ENCODE results near the gene NDUFB11.
"Not testable (repeated sequence)": the region's sequence is repeated elsewhere in the genome, so short reads cannot be mapped to it uniquely, and the experiment has no call there.

Gene NDUFB11

DNA sequence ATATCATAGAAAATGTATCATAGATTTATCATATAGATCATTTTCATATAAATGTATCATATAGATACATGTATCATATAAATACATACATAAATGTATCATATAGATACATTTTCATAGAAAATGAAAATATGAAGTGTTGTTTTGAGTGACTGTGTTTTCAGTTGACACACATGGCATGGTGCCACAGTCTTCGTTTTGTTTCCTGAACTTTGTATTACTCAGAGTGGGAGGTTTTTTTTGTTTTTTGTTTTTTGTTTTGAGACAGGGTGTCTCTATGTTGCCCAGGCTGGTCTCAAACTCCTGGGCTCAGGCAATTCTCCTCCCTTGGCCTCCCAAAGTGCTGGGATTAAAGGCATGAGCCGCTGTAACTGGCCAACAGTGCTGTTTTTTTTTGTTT is 4.4 kb upstream of the NDUFB11 start:
- DNase-seq, result no peak

DNA sequence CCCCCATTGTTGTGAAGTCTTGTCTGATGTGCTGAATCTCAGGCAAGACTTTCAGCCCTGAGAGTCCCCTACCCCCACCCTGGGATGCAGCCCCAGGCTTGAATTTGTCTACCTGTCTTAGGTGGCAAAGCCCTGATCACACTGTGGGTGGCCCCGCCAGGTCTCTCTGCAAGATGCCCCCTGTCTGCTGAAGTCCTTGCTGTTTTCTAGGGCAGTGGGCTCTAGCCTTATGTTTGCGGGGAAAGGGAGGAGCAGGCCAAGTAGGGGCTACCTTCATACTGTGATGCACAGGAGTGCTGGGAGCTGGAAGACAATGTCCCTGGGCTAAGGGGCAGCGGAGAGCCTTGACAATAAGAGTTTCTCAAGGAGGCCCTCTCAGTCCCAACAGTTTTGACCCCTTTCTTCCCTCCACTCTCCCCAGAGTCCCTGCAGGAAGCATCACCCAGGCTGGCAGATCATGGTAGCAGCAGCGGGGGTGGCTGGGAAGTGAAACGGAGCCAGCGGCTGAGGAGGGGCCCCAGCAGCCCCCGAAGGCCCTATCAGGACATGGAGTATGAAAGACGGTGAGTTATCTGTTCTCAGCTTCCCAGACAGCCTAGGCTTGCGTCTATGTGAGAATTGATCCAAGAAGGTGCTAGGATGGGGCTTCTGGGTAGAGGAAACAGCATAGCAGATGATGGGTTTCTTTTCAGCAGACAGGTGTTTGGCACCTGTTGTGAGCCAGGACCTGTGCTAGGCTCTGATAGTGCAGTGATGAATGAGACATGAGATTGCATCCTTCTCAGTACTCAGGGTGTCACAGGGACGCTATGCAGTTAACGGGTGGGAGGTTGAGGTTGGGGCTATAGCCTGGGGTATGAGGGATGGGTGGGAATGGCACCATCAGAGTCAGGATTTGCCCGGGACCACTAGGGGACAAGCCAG is 2.7 kb upstream of the NDUFB11 start:
- no peak for DNase-seq

DNA sequence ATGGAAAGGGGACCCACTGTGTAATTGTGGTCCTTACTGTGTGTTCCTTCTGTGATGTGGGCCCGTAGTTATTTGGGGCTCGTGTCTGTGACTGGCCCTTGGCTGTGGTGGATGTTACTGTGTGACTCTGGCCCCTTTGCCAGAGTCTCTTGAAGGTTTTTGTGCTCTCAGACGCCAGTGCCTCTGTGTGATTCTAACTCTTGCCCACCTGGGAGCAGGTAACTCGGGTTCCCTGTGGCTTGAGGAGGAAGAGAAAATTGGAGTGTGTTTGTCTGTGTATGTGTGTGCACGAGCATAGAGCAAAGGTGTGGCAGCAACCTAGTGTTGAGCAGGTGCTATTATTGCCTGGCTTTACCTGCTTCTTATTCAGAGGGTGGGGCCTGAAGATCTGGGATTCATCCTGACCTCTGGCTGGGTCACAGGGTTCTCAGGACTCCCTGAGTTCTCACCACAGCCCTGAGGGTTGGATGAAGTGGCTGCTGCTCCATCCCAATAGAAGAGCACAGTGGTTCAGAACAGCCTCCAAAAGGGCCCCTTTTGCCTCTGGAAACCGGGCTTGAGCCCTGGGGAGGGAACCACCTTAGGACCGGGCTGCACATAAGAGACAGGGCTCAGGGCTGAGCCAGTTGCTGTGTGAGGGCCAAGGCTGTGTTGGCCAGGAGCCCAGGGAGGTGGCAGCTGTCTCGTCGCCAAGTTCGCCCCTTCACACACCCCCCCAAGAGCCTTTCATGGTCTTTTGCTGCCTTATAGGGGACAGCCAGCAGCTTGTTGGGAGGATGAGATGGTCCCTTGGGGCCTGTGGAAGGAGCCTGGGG is 1.8 kb upstream of the NDUFB11 start:
- no peak for DNase-seq

DNA sequence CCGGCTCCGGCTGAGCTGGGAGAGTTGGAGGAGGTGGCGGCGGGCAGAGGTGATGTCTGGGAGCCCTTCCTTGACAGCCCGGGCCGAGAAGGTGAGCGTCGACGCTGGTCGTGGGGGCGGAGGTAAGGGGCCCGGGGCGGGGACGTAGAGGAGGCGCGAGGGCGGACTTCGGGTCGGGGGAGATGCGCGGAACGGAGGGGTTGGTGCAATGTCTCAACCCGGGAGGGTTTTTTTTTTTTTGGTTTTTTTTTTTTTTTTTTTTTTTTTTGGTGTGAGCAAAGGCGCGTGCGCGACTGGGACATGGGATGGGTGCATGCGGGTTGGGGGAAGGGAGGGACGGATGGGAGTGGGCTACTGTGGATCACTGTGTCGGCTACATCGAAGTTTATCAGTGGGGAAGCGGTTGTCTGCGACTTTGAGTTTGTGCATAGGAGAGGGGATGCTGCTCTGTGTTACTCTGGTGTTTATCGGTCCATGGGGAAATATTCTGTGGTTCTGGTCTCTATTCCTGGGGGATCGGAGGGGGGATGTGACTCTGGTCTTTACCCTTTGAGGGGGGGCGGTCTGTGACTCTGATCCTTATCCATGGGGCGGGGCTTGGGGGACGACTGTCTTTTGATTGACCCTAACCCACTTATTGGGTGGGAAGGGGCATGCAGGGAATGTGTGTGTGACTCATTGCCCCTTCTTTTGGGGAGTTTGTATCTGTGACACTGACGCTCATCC is 1.1 kb upstream of the NDUFB11 start:
- DNase-seq, result no peak

DNA sequence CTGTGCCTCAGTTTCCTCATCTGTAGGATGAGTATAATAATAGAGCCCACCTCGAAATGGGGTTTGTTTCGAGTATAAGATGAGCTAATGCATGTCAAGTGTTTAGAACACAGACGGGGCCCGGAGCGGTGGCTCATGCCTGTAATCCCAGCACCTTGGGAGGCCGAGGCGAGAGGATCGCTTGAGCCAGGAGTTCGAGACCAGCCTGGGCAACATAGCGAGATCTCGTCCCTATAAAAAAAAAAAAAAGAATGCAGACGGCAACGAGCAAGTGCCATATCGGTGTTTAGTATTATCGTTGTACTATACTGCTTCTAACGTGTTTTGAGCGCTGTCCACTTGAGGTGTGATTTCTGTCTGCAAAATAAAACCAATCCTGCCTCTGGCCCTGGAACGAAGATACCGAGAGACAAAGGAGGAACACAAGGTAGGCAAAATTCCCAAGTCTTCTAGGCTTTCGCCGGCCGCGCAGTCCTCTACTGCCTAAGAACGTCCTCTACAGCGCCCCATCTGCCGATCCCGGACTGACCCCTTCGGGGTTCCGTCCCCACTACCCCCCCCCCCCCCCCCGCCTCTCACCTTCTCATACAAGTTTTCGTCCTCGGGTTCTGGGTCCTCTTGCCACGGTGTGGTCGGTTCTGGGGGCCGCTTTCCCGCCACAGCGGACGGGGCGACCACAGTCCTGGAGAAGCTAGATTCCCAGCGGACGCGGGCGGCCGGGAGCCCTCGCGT is 442 bp downstream of the NDUFB11 start:
- peak; percentile 13 for DNase-seq

DNA sequence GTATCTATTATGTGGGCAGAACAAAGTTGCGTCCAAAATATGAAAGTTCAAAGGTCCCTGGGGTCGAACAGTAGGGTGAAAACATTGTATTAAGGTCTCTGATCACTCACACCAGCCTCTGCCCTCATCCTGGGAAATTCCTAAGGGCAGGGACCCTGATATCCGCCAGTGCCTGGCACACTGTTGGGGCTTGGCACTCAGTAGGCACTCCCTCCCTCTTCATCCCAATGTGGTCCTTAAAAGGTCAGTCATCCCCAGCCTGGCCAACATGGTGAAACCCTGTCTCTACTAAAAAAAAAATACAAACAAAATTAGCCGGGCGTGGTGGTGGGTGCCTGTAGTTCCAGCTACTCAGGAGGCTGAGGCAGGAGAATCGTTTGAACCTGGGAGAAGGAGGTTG is 6.3 kb downstream of the NDUFB11 start:
- DNase-seq, result no peak

DNA sequence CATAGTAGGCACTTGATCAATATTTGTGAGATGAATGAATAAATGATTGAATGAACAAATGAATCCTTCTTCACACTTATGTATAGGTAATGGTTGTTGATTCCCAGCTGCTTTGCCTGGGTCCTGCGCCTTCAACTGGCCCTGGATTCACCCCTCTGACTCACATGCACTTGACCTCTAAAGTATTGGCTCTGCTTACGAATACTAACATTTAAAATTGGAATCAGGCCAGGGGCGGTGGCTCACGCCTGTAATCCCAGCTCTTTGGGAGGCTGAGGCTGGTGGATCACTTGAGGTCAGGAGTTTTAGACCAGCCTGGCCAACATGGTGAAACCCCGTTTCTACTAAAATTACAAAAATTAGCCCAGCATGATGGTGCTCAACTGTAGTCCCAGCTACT is 8.9 kb downstream of the NDUFB11 start:
- DNase-seq, result not testable (repeated sequence)

DNA sequence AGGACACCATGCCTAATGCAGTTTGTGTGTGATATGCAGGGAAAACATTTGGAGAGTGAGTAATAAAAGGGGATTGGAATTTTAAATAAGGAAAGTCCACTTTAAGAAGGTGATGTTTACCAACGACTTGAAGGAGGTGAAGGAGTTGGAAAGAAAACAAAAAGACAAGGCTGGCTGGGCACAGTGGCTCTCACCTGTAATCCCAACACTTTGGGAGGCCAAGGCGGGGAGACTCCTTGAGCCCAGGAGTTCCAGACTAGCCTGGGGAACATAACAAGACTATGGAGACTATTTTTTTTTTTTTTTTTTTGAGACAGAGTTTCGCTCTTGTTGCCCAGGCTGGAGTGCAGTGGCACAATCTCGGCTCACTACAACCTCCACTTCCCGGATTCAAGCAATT is 11.0 kb downstream of the NDUFB11 start:
- no peak for DNase-seq

DNA sequence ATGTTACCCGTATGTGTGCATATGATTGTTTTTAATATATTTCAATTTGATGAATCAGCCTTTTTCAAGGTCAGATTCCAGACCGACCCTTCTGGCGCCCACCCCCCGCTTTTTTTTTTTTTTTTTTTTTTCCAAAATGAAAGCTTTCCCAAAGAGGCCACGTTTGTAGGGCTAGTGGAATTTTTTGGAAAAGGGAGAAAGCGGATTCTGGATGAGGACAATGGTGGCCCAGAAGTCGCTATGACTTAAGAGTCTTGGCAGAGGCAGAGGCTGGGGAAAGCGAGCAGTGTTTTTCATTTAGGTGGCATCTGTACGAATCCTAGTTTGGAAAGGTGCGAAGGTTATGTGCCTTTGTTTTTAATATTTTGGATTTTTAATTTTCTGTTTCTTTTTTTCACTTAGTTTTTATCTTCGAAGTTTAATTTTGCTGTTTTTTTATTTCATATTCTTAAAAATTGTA is 14.6 kb downstream of the NDUFB11 start:
- no peak for DNase-seq

DNA sequence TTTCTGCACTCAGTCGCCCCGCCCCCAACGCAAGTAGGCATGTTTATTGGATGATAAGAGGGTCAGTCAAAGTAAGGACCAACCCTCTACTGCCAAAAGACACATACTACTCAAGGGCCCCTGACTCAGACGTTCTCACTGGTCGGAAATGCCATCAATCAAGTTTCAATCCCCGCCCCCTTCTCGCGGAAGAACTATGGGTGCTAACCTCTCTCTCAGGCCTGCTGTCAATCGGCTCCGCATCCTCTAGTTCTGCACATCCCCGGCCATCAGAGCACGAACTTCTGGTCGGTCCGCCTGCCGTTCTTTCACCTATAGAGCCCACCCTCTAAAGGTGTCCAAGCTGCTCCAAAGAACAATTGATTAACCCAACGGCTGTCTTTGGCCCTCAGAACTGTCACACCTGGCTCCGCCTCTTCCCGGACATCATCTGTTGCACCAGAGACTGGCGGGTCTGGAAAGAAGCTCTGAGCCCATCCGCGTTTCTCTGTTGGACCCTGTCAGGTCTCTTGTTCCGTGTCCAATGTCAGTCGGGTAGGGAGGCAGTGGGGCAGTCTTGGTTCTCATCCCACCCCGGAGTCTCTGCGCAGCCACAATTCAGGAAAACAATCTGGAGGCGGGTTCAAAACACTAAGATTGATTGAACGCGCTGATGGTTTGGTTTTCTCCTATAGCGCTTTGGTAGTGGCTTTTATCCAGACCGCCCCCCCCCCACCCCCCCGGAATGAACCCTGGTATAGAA is 15.2 kb downstream of the NDUFB11 start:
- DNase-seq, result peak; percentile 90

DNA sequence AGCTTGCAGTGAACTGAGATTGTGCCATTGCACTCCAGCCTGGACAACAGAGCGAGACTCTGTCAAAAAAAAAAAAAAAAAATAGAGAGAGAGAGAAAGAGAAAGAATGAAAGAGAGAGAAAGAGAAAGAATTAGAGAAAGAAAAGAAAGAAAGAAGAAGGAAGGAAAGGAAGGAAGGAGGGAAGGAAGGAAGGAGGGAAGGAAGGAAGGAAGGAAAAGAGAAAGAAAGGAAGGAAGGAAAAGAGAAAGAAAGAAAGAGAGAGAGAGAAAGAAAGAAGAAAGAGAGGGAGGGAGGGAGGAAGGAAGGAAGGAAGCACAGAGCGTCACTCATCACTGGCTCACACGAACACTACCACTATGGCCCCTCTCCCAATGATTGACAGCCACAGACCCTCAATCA is 20.0 kb downstream of the NDUFB11 start:
- not testable (repeated sequence) for DNase-seq

DNA sequence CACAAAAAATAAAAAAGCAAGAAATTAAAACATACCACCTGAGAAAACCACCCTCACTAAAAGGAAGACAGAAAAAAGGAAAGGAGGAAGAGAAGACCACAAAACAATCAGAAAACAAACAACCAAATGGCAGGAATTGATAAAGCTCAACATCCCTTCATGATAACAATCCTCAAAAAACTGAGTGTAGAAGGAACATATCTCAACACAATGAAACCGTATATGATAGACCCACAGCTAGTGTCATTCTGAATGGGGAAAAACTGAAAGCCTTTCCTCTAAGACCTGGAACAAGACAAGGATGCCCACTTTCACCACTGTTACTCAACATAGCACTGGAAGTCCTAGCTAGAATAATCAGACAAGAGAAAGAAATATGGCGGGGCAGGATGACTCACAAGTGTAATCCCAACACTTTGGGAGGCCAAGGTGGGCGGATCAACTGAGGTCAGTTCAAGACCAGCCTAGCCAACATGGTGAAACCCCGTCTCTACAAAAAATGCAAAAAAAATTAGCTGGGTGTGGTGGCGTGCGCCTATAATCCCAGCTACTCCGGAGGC is 27.9 kb downstream of the NDUFB11 start:
- DNase-seq, result not testable (repeated sequence)

DNA sequence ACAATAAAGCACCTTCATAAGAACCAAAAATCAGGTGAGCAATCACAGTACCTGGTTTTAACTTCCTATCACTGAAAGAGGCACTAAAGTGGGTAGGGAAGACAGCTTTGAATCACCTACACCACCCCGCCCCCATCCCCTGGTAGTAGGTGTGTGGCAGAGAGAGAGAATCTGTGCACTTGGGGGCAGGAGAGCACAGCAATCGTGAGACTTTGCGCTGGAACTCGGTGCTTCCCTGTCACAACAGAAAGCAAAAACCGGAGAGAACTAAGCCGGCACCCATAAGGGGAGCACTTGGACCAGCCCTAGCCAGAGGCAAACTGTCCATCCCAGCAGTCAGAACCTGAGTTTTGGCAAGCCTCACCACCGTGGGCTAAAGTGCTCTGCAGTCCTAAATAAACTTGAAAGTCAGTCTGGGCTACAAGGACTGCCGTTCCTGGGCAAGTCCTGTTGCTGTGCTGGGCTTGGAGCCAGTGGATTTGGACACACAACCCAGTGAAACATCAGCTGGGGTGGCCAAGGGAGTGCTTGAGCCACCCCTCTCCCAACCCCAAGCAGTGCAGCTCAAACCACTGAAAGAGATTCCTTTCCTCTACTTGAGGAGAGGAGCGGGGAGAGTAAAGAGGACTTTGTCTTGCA is 32.1 kb downstream of the NDUFB11 start:
- DNase-seq, result no peak

DNA sequence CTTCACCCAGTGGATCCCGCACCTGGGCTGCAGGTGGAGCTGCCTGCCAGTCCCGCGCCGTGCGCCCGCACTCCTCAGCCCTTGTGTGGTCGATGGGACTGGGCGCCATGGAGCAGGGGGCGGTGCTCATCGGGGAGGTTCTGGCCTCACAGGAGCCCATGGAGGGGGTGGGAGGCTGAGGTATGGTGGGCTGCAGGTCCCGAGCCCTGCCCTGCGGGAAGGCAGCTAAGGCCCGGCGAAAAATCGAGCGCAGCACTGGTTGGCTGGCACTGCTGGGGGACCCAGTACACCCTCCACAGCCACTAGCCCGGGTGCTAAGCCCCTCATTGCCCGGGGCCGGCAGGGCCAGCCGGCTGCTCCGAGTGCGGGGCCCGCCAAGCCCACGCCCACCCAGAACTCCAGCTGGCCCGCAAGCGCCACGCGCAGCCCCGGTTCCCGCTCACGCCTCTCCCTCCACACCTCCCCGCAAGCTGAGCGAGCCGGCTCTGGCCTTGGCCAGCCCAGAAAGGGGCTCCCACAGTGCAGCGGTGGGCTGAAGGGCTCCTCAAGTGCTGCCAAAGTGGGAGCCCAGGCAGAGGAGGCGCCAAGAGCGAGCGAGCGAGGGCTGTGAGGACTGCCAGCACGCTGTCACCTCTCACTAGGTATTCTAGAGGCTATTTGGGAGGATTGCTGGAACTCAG is 33.4 kb downstream of the NDUFB11 start:
- not testable (repeated sequence) for DNase-seq

DNA sequence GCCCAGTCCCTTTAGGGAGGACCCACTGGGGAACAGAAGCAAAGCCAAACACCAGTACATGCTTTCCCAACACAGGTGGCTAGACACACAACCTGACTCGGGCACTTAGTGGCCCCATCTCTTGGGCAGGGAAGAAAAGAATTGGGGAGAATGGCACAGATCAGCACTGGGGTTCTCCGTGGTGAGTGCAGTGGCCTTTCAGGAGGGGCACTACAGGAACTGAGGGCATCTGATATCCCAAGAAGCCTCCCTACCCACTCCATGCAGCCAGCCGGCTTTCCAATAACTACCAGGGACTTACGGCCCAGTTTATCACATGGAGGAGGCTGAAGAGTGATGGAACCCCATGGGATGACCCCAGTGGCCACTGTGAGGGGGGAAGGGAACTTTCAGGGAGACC is 43.3 kb downstream of the NDUFB11 start:
- DNase-seq, result no peak

DNA sequence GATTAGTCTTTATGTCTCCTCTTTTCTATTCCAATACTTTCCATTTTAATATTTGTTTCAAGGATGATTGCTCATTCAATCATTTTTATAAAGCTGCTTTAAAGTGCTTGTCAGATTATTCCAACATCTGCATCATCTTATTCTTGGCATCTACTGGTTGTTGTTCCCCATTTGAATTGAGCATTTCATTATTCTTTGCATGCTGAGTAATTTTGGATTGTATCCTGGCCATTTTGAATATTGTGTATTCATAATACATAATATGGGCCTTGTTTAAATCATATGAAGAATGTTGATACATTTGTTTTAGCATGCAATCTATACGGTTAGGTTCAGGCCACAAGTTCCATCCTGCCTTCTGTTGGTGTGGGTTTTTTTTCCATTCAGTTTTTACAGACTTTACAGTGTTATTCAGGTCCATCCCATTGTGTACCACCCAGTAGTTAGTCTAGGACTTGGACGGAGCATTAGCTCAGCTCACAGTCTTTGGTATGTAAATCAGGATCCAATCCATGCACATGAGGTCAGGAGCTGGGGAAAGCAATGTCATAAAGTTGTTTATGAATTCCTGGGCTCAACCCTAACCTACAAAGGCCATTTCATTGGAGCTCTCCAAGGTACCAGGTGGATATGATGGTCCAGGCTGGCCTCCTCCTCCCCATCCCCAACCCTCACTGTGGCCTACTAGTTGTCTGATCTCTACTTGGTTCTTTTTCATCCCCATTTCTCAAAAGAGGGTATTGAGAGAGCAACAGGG is 46.0 kb downstream of the NDUFB11 start:
- DNase-seq, result no peak

DNA sequence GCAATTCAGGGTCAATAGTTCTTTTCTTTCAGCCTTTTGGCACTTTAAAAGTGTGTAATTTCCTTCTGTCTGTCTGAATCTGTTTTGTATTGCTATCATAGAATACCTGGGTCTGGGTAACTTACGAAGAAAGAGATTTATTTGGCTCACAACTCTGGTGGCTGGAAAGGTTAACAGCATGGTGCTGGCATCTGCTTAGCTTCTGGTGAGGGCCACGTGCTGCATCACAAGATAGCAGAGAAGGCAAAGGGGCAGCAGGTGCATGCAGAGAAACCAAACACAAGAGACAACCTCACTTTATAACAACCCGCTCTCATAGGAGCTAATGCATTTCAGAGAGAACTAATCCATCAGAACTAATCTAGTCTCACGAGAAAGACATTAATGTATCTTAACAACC is 47.5 kb downstream of the NDUFB11 start:
- DNase-seq, result no peak

DNA sequence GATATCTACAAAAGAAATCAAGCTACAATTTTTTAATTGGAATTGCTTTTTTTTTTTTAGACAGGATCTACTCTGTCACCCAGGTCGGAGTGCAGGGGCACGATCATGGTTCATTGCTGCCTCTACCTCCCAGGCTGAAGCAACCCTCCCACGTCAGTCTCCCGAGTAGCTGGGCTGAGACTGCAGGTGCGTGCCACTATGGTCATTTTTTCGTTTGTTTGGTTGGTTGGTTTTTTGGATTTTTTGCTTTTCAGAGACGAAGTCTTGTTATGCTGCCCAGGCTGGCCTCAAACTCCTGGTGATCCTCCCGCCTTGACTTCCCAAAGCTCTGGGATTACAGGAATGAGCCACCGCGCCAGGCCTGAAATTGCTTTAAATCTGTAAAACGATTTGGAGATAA is 50.6 kb downstream of the NDUFB11 start:
- DNase-seq, result no peak

DNA sequence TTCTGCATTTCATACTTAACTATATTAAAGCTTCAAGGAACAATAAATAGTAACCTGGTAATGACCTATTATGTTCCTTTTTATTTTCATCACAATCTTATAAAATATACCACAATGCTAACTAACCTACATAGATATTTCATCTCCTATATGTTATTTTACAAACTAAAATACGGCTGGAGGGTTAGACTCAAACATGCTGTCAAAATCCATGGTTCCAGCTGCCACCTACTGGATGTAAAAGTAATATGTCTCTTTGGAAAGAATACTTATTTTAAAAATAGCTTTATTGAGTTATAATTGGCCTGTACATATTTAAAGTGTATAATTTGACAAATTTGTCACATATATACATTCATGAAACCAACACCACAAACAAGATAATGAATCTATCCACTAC is 51.3 kb downstream of the NDUFB11 start:
- DNase-seq, result no peak

Data from right kidney (tissue), 1 donor.